Right forelimb (tissue), 1 donor: ENCODE measurements around the gene KCNQ1.

Experiments used
- DNase-seq: peaks from one replicate; pipeline ENCODE4 v3.0.0-alpha.2; 2018

The KCNQ1 gene

GRCh38 chr11:2818503-2818902, 373.7 kb downstream of the KCNQ1 start:
- DNase-seq, result no peak

GRCh38 chr11:2819316-2819715, 374.5 kb downstream of the KCNQ1 start:
- DNase-seq, result no peak

DNA sequence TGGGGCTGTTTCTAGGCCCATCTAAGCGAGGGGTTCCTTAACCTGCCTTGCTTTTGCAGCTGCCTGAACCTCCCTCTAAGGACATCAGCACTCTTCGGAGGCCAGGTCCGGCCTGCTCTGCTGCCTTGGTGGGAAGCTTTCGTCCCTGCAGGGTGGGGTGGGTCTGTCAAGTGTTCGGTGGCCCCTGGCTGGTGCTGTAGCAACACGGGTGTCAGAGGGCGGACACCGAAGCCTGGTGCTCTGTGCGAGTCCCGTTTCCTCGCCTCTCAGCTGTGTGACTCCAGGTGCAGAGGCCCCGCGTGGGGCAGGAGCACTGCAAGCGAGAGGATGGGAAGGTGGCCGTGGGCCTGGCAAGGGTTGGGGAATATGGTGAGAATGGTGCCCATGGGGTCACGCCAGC, 376.2 kb downstream of the KCNQ1 start:
- no peak for DNase-seq

GRCh38 chr11:2821891-2822290, 377.1 kb downstream of the KCNQ1 start:
- no peak for DNase-seq

DNA sequence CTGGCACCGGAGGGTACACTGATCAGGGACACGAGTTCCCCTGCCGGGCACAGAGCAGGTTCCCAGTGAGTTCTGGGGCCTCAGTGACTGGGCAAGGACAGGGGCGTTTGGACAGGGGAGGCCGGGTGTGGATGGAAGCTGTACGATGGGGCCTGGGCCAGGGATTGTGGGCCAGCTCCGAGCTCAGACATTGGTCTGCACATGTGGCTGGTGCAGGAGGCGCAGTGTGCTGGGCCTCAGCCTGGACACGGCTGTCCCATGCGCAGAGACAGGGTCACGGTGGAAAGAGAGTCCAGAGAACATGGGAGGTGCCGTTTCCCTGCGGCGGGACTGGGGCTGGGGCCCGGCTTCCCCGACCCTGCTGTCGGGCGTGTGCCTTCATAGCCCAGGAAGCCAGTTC, 380.0 kb downstream of the KCNQ1 start:
- DNase-seq, result no peak

GRCh38 chr11:2825261-2825888, 380.6 kb downstream of the KCNQ1 start:
- peak; percentile 71 for DNase-seq

GRCh38 chr11:2825889-2826678, 381.3 kb downstream of the KCNQ1 start:
- DNase-seq, result peak; percentile 83

- DNase-seq, result no peak
Measured at GRCh38 chr11:2826679-2827056, 381.9 kb downstream of the KCNQ1 start.

GRCh38 chr11:2827256-2827655, 382.4 kb downstream of the KCNQ1 start:
- DNase-seq, result no peak

DNA sequence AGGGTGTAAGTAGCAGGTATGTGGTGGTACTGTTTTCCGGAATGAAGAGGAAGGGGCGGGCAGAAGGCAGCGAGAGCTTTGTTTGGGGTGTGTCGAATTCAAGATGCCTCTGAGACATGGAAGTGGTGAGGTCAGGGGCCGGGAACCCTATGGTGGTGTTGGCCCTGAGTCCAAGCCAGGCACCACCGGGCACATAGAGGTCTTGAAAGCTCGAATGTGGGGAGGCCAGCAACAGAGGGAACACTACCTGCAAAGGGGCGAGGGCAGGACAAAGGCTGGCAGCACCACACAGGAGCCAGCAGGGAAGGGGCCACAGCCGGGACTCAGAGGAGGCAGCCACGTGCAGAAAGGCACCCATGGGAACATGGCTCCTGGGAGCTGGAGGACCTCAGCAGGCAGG, 383.0 kb downstream of the KCNQ1 start:
- DNase-seq, result no peak

DNA sequence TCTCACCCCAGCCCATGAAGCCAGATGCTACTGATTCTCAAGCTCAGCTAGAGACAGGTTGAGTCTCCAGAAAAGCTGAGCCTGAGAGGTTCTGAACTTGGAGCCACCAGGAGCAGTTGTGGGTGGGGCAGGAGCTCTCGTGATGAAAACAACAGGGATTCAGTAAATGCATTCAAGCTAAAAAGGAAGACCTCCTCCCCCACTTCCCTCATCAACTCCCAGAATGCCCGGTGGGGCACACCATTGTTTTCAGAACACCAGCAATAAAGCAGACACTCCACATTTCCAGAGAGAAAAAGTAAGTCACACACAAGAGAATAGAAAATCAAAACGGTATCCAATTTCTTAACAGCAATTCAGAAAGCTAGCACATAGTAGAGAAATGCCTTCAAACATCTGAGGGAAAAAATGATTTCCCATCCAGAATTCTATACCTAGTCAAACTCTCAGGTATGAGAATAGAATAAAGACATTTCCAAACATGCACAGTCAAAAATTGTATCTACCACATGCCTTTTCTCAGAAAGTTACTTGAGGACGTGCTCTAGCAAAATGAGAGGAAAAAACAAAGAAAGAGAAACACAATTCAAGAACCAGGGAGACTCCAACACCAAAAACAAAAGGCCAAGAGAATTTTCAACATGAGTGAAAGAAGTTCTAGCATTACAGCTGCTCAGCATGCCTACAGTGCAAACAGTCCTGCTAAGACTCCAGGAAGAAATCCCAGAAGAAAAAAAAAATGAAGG, 383.9 kb downstream of the KCNQ1 start:
- DNase-seq, result no peak

- no peak for DNase-seq
Measured at GRCh38 chr11:2830030-2830812, 385.4 kb downstream of the KCNQ1 start.

DNA sequence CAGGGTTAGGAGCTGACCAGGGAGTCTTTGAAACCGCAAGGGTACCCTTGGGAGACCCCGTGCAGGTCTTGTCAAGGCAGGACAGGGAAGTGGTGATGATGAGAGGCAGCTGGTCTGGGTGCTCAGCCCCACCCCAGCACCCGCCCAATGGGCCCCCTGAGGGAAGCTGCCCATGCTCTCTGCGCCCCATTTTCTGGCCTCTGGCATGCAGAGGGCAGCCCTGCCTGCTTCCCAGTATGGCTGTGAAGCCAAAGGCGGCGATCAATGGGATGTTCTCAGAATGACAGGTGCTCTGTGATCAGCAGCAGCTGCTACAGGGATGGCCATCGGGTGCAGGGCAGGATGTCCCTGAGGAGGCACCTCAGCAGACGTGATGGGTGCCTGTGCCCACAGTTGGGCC, 386.1 kb downstream of the KCNQ1 start:
- DNase-seq, result no peak

DNA sequence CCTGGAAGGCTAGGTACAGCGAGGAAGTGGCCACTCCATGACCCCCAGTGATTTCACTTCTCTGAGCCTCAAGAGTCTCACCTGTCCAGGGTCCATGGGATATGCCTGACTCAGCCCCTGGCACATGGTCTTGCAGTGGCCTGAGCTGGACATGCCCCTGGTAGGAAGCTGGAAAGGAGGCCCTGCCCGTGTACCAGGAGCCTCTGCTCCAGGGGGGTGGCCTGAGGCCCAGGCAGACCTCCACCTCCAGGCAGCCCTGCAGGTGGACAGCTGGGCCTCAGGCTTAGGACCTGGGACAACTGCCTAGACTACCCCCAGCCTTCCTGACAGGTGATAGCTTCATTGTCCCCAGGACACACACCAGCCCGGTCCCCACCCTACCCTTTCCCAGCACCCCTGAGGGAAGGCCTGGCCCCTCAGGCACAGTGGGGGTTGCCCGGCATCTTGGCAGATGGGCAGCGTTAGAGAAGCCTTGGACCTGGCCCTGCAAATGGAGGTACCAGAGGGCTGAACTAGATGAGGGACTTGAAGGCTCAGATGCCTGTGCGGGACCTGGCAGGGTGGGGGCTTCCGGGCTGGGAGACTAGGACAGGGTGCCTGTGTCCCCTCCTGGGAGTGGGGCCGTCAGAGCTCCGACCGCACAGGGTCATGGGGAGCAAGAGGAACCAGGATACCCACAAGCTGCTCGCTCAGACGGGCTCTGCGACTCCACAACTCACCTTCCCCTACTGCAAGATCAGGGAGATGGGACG, 387.1 kb downstream of the KCNQ1 start:
- DNase-seq, result no peak

DNA sequence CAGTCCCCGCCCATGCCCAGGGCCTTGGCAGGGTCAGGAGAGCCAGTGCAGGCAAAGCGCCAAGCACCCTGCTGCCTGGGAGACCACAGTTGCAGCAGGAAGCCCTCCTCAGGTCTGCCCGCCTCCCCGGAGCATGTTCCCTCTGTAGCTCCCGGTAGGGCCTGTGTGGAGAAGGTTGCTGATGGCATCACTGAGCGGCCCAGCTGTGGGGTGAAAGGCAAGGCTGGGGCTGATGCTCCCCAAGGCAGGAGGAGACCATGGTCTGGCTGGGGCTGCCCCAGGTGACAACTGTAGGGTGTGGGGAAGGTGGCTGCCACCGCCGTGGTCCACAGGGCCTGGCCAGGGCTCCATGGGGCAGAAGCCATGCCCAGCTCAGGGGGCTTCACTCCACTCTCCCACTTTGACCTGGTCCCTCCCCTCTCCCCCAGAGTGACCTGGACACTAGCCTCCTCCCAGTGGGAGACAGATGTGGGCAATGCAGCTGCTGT, 387.8 kb downstream of the KCNQ1 start:
- DNase-seq, result no peak

- DNase-seq, result no peak
Measured at GRCh38 chr11:2833051-2833715, 388.4 kb downstream of the KCNQ1 start.

GRCh38 chr11:2833716-2834502, 389.1 kb downstream of the KCNQ1 start:
- DNase-seq, result no peak

- no peak for DNase-seq
Measured at GRCh38 chr11:2834503-2835273, 389.9 kb downstream of the KCNQ1 start.

DNA sequence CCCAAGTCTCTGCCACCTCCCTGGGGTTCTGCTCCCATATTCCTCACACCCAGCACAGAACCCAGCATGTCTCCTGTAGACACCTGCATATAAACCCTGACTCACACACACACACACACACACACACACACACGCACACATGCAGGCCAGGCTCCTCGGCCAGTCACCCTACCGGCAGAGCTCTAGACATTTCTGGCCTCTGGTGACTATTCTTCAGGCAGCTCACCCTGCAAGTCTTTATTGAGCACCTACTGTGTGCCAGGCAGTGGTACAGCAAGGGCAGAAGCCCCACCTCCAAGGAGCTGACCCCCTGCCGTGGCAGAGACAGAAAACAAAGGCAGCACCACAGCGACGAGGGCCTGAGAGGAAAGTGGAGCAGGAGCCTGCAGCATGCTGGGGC, 390.5 kb downstream of the KCNQ1 start:
- DNase-seq, result no peak

DNA sequence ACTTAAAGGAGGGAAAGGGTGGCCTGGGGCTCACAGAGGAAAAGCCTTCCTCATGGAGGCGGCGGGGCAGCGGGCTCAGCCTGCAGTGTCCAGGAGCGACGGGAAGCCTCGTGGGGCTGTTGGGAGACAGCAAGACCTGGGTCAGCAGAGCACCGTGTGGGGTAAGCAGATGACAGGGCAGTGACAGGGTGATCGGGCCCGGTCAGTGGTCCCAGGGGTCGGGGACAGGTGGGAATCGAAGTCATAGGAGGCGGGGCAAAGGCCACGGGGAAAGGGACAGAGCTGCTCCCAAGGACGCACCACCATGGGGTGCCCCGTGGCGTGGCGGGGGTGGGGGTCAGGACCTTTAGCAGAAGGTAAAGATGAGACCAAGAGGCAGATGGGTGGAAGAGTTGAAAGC, 390.9 kb downstream of the KCNQ1 start:
- no peak for DNase-seq
